ENCODE results near the gene HSPE1.

DNA sequence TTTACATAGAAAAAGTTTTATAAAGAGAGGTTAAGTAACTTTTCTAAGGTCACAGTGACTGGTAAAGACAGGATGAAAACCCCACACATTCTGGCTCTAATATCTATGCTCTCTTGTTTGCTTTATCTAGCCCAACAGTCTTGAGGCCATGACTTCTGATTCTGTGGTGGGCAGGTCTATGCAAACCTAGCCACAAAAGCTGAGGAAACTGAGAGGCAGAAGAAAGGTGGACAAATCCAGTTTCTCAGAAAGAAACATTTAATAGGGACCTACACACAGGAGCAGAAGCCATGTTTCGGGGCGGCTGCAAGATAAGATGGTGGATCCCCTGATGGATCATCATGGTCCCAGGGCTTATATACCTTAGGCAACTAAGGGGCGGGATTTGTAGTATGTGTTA is 22.4 kb upstream of the HSPE1 start:
- TF ChIP-seq, protein P1, sequence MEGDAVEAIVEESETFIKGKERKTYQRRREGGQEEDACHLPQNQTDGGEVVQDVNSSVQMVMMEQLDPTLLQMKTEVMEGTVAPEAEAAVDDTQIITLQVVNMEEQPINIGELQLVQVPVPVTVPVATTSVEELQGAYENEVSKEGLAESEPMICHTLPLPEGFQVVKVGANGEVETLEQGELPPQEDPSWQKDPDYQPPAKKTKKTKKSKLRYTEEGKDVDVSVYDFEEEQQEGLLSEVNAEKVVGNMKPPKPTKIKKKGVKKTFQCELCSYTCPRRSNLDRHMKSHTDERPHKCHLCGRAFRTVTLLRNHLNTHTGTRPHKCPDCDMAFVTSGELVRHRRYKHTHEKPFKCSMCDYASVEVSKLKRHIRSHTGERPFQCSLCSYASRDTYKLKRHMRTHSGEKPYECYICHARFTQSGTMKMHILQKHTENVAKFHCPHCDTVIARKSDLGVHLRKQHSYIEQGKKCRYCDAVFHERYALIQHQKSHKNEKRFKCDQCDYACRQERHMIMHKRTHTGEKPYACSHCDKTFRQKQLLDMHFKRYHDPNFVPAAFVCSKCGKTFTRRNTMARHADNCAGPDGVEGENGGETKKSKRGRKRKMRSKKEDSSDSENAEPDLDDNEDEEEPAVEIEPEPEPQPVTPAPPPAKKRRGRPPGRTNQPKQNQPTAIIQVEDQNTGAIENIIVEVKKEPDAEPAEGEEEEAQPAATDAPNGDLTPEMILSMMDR (IDR thresholded peaks at IDR 0.05), result no peak
- TF ChIP-seq POLR2A (IDR thresholded peaks at IDR 0.05), result no peak

Measured in uterus (tissue), 2 donors.